Measurements from ENCODE around the gene NOTCH2. TPM values are rescaled to one million over a fixed set of nuclear protein-coding genes. Genes with fewer than 3 reads are reported as not detected.
A peak's percentile ranks its signal among the peaks of the same experiment; 100 is the strongest.

The NOTCH2 gene
- total and polyA plus RNA-seq, 4 donors = 43.7 to 131 (median 78.1) TPM

- DNase-seq (ENCODE audit: low read depth in 4 of 6, low spot score in 6 of 6) = no peak
- Histone ChIP-seq H3K9me3 (ENCODE audit: control insufficient read depth, insufficient read depth, low read length) (no peaks in the 10 kb centered on the region), H3K36me3 (ENCODE audit: control insufficient read depth, insufficient read depth, low read length) (no peaks in the 10 kb centered on the region), H3K4me1 (ENCODE audit: control insufficient read depth, insufficient read depth, low read length) (no peaks in the 10 kb centered on the region), H3K27ac (ENCODE audit: low read depth, low read length) (no peak overlapping the region), H3K4me3 (ENCODE audit: low read depth, low read length) (no peak overlapping the region), H3K27me3 (ENCODE audit: control insufficient read depth, insufficient read depth, low read length) (no peaks in the 10 kb centered on the region)
- 97% methylated on average over 2 of the region's 4 CpGs for WGBS (ENCODE audit: insufficient coverage)
These were observed 166.6 kb downstream of the NOTCH2 start for GRCh38 chr1:119902775-119903442.

DNA sequence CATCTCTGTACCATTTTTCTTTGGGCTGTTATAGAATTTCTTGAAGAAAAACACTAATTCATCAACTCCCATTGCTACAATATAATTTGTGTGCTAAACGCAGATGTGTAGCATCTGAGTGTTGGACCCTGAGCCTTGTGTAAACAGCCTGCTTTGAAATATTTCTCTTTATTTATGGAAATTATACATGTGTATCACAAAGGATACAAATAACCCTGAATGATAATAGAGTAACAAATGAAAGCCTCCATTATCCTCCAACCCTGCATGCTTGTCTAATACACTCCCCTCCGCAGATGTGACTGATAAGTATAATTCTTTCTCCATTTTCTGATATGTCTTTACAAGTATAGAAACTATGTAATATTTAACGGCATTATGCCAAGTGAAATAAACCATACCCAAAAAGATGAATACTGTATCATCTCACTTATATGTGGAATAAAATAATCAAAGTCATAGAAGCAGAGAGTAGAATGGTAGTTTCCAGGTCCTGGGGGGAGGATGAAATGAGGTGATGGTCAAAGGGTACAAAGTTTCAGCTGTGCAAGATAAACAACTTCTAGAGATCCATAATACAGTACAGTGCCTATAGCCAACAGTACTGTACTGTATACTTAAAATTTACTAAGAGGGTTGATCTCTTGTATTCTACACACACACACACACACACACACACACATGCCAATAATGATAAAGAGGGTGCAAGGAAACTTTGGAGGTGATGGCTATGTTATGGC lies 170.3 kb downstream of the NOTCH2 start:
- no peaks in the 10 kb centered on the region for H3K36me3 ChIP-seq (ENCODE audit: control insufficient read depth, insufficient read depth, low read length)
- no peak overlapping the region for H3K27ac ChIP-seq (ENCODE audit: low read depth, low read length)
- WGBS (ENCODE audit: insufficient coverage) = no CpG with 5 or more reads among the region's 3 CpGs
- H3K9me3 ChIP-seq (ENCODE audit: control insufficient read depth, insufficient read depth, low read length) = no peaks in the 10 kb centered on the region
- no peaks in the 10 kb centered on the region for H3K27me3 ChIP-seq (ENCODE audit: control insufficient read depth, insufficient read depth, low read length)
- DNase-seq (ENCODE audit: low read depth in 4 of 6, low spot score in 6 of 6) = peak in 1 of 6 donors; percentile 10
- no peaks in the 10 kb centered on the region for H3K4me1 ChIP-seq (ENCODE audit: control insufficient read depth, insufficient read depth, low read length)
- H3K4me3 ChIP-seq (ENCODE audit: low read depth, low read length) = no peak overlapping the region

GRCh38 chr1:119898530-119898929 lies 170.9 kb downstream of the NOTCH2 start:
- no peak for DNase-seq (ENCODE audit: low read depth in 4 of 6, low spot score in 6 of 6)

GRCh38 chr1:119896303-119896702 lies 173.2 kb downstream of the NOTCH2 start, which contains the start of gene ADAM30:
Gene ADAM30, minus strand, starts transcription at chr1:119896515. Its CDS starts 179 bp downstream, at chr1:119896336.
- no peaks in the 10 kb centered on the region for H3K27me3 ChIP-seq (ENCODE audit: control insufficient read depth, insufficient read depth, low read length)
- H3K27ac ChIP-seq (ENCODE audit: low read depth, low read length) = no peak within 1 kb of the TSS
- H3K36me3 ChIP-seq (ENCODE audit: control insufficient read depth, insufficient read depth, low read length) = no peaks in the 10 kb centered on the region
- 30% methylated on average over 24 of the region's 24 CpGs for WGBS (ENCODE audit: insufficient coverage)
- no peak within 1 kb of the TSS for H3K4me3 ChIP-seq (ENCODE audit: low read depth, low read length)
- H3K9me3 ChIP-seq (ENCODE audit: control insufficient read depth, insufficient read depth, low read length) = no peaks in the 10 kb centered on the region
- no peak for DNase-seq (ENCODE audit: low read depth in 4 of 6, low spot score in 6 of 6)
- H3K4me1 ChIP-seq (ENCODE audit: control insufficient read depth, insufficient read depth, low read length) = no peaks in the 10 kb centered on the region

More at GRCh38 chr1:119898530-119898929, 170.9 kb downstream of the NOTCH2 start:
- Histone ChIP-seq H3K27ac (ENCODE audit: low read depth, low read length) (no peak overlapping the region), H3K27me3 (ENCODE audit: control insufficient read depth, insufficient read depth, low read length) (no peaks in the 10 kb centered on the region), H3K4me1 (ENCODE audit: control insufficient read depth, insufficient read depth, low read length) (no peaks in the 10 kb centered on the region), H3K9me3 (ENCODE audit: control insufficient read depth, insufficient read depth, low read length) (no peaks in the 10 kb centered on the region), H3K4me3 (ENCODE audit: low read depth, low read length) (no peak overlapping the region), H3K36me3 (ENCODE audit: control insufficient read depth, insufficient read depth, low read length) (no peaks in the 10 kb centered on the region)
- 59% methylated on average over 2 of the region's 2 CpGs for WGBS (ENCODE audit: insufficient coverage)

DNA sequence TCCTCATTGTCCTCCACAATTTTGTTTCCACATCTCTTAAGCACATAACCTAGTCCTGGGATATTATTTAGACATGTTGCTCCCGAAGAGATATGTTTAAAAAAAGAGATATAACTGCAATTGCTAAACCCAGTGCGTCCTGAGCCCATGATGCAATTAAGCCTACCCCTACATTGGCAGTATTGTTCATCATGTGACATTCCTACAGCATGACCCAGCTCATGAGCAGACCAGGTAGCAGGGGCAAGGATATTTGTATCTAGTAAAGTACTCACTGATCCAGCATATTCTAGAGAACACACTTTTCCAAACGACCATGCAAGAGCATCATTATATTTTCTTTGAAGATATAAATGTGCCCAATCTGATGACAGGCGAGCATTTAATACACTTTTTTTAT lies 174.4 kb downstream of the NOTCH2 start:
- no peak overlapping the region for H3K27ac ChIP-seq (ENCODE audit: low read depth, low read length)
- no peaks in the 10 kb centered on the region for H3K9me3 ChIP-seq (ENCODE audit: control insufficient read depth, insufficient read depth, low read length)
- no peaks in the 10 kb centered on the region for H3K4me1 ChIP-seq (ENCODE audit: control insufficient read depth, insufficient read depth, low read length)
- H3K36me3 ChIP-seq (ENCODE audit: control insufficient read depth, insufficient read depth, low read length) = no peaks in the 10 kb centered on the region
- no peak overlapping the region for H3K4me3 ChIP-seq (ENCODE audit: low read depth, low read length)
- WGBS (ENCODE audit: insufficient coverage) = no CpG with 5 or more reads among the region's 4 CpGs
- H3K27me3 ChIP-seq (ENCODE audit: control insufficient read depth, insufficient read depth, low read length) = no peaks in the 10 kb centered on the region
- DNase-seq (ENCODE audit: low read depth in 4 of 6, low spot score in 6 of 6) = no peak

DNA sequence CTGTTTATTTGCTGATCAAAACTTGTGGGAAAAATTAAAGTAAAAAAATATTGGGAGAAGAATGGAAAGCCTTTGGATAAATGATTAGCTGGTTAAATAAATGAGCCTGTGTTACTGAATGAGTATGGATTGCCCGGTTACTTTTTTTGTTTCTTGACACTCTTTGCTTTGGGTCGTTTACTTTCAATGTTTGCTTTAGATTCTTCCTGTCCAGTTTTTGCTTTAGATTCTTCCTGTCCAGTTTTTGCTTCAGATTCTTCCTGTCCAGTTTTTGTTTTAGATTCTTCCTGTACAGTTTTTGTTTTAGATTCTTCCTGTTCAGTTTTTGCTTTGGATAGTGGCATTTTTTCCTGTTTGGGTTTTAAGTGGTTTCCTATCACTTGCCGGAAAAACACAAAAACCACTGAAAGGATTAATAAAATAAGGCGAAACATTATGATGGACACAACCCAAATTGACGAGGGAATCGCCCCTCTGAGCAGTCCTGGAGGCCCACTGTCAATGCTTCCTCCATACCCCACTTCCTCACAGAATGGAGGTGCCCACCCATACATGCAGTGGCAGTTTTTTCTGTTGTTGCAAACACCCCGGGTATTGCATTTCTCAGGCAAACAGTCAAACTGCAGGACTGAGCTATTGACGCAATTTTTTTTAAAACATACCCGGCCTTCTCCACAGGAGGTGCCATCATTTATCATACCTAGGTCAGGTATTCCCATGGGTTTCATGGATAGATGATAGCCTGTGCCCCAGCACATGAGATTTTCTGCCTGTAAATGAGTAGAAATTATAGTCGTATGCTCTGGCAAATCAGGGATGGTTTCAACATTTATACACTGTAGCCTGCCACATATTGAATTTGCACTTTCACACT lies 175.4 kb downstream of the NOTCH2 start:
- no peak for DNase-seq (ENCODE audit: low read depth in 4 of 6, low spot score in 6 of 6)
- Histone ChIP-seq H3K4me3 (ENCODE audit: low read depth, low read length) (no peak overlapping the region), H3K9me3 (ENCODE audit: control insufficient read depth, insufficient read depth, low read length) (no peaks in the 10 kb centered on the region), H3K27ac (ENCODE audit: low read depth, low read length) (no peak overlapping the region), H3K27me3 (ENCODE audit: control insufficient read depth, insufficient read depth, low read length) (no peaks in the 10 kb centered on the region), H3K4me1 (ENCODE audit: control insufficient read depth, insufficient read depth, low read length) (no peaks in the 10 kb centered on the region), H3K36me3 (ENCODE audit: control insufficient read depth, insufficient read depth, low read length) (no peaks in the 10 kb centered on the region)
- 77% methylated on average over 7 of the region's 10 CpGs for WGBS (ENCODE audit: insufficient coverage)

GRCh38 chr1:119893238-119893791 lies 176.1 kb downstream of the NOTCH2 start:
- Histone ChIP-seq H3K27ac (ENCODE audit: low read depth, low read length) (no peak overlapping the region), H3K9me3 (ENCODE audit: control insufficient read depth, insufficient read depth, low read length) (no peaks in the 10 kb centered on the region), H3K27me3 (ENCODE audit: control insufficient read depth, insufficient read depth, low read length) (no peaks in the 10 kb centered on the region), H3K4me1 (ENCODE audit: control insufficient read depth, insufficient read depth, low read length) (no peaks in the 10 kb centered on the region), H3K36me3 (ENCODE audit: control insufficient read depth, insufficient read depth, low read length) (no peaks in the 10 kb centered on the region), H3K4me3 (ENCODE audit: low read depth, low read length) (no peak overlapping the region)
- WGBS (ENCODE audit: insufficient coverage) = 82% methylated on average over 3 of the region's 6 CpGs
- no peak for DNase-seq (ENCODE audit: low read depth in 4 of 6, low spot score in 6 of 6)

DNA sequence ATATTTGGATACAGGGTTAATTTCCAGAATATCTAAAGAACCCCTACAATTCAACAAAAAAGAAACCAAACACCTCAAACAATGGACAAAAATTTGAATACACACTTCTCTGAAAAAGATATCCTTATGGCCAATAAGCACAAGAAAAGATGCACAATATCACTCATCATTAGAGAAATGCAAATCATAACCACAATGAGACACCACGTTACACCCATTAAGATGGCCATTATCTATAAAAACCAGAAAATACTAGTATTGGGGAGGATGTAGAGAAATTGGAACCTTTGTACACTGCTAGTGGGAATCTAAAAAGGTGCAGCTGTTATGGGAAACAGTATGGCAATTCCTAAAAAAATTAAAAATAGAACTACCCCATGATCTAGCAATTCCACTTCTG lies 178.1 kb downstream of the NOTCH2 start:
- WGBS (ENCODE audit: insufficient coverage) = no CpG with 5 or more reads among the region's 1 CpG

GRCh38 chr1:119888476-119888875 lies 181.0 kb downstream of the NOTCH2 start:
- Histone ChIP-seq H3K9me3 (ENCODE audit: control insufficient read depth, insufficient read depth, low read length) (no peaks in the 10 kb centered on the region), H3K27ac (ENCODE audit: low read depth, low read length) (no peak overlapping the region), H3K27me3 (ENCODE audit: control insufficient read depth, insufficient read depth, low read length) (no peaks in the 10 kb centered on the region), H3K4me1 (ENCODE audit: control insufficient read depth, insufficient read depth, low read length) (no peaks in the 10 kb centered on the region), H3K36me3 (ENCODE audit: control insufficient read depth, insufficient read depth, low read length) (no peaks in the 10 kb centered on the region), H3K4me3 (ENCODE audit: low read depth, low read length) (no peak overlapping the region)
- no peak for DNase-seq (ENCODE audit: low read depth in 4 of 6, low spot score in 6 of 6)

More for the DNA sequence above, 178.1 kb downstream of the NOTCH2 start:
- Histone ChIP-seq H3K4me3 (ENCODE audit: low read depth, low read length) (no peak overlapping the region), H3K27me3 (ENCODE audit: control insufficient read depth, insufficient read depth, low read length) (no peaks in the 10 kb centered on the region), H3K36me3 (ENCODE audit: control insufficient read depth, insufficient read depth, low read length) (no peaks in the 10 kb centered on the region), H3K4me1 (ENCODE audit: control insufficient read depth, insufficient read depth, low read length) (no peaks in the 10 kb centered on the region), H3K9me3 (ENCODE audit: control insufficient read depth, insufficient read depth, low read length) (no peaks in the 10 kb centered on the region), H3K27ac (ENCODE audit: low read depth, low read length) (no peak overlapping the region)
- no peak for DNase-seq (ENCODE audit: low read depth in 4 of 6, low spot score in 6 of 6)
